ENCODE measurements around the gene ZNF732.
A peak's percentile ranks its signal among the peaks of the same experiment; 100 is the strongest.
"Not testable (repeated sequence)": the region's sequence is repeated elsewhere in the genome, so short reads cannot be mapped to it uniquely, and the experiment has no call there.

ZNF732 gene

DNA sequence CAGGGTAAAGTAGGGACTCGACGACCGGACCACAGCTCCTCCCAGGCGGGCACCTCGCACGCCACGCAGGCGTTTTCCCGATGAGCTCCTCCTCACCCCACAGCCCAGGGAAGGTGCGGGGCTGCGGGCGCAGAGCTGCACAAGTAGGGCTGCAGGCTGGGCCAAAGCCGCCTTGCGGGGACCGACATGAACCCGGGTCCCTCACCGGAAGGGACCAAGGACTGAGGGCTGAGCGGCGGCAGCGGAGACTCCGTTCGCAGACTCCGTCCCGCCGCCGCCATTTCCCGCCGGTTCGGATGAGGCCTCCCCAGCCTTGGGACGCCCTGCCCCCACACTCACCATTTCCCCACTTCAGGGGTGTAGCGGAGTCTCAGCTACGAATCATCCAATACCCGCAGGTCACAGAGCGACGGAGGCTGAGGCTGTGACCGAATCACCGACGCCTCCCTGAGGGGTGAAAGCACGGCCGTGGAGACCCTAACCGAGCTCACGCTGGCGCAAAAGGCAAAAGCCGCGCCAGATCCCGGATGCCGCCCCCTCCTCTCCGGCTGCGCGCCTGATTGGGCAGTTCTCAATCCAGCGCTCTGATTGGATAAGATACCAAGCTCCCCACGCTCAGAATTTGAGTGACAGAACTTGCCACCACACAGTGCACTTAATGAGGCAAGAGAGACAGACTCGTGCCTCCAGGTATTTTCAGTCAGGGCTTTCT, at the start of gene ZNF732:
ZNF732 (minus strand) TSS at position 506 of the 712 bp plus-strand sequence; CDS start at position 342, 164 bp downstream.
- peak; percentile 84 for DNase-seq

DNA sequence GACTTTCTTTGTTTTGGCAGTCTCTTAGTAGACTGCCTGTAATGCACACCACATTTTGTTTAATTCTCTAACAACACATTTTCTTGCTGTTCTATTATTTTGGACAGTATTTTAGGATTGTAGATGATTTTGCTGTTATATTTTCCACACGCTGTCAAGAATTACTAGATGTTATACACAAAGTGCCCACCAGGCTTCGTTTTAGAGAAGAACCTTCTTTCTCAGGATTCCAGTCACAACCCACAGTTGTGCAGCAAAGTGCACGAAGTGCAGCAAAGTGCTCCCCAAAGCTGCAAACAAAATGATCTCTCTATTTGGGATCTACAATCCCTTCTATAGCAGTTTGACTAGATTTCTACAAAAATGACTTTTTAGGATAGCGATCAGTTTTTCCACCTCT, 34.7 kb upstream of the ZNF732 start:
- DNase-seq = no peak

DNA sequence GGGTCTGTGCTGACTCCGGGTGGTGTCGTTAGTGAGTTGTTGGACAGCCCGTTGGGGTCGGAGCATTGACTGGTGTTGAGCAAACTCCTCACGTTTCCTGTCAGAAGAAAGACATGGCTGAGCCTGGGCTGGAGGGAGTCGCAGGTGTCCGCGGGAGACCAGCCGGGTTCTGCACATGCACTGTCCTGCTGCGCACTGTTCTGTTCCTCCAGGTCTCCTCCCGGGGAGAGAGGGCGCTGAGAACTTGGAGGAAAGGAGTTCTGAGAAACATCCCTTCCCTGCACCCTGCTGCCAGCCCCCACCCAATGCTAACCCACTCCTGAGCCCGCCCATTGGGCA, 33.5 kb upstream of the ZNF732 start:
- DNase-seq = no peak

DNA sequence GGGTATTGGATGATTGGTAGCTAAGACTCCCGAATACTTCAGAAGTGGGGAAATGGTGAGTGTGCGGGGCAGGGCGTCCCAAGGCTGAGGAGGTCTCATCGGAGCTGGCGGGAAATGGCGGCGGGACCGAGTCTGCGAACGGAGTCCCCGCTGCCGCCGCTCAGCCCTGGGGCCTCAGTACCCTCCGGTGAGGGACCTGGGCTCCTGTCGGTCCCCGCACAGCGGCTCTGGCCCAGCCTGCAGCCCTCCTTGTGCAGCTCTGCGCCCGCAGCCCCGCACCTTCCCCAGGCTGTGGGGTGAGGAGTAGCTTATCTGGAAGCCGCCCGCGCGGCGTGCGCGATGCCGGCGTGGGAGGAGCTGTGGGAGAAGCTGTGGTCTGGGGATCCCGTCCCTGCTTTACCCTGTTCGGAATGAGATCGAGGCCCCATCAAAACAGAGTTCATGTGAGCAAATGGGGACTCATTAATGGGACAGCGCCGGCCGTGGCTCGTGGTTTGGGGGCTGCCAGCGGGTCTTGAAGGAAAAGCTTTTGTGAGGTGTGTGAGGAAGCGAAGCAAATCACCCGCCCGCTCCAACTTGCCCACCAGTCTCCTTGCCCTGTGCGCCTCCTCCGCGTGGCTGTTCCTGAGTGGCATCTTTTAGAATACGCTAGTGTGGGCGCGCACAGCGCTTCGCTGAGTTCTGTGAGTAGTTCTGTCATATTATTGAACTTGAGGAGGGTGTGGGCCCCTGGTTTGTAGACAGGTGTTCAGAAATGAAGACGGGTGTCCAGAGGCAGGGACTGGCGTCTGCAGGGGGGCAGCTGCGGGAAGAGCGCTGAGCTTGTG, 32.9 kb upstream of the ZNF732 start:
- no peak for DNase-seq

DNA sequence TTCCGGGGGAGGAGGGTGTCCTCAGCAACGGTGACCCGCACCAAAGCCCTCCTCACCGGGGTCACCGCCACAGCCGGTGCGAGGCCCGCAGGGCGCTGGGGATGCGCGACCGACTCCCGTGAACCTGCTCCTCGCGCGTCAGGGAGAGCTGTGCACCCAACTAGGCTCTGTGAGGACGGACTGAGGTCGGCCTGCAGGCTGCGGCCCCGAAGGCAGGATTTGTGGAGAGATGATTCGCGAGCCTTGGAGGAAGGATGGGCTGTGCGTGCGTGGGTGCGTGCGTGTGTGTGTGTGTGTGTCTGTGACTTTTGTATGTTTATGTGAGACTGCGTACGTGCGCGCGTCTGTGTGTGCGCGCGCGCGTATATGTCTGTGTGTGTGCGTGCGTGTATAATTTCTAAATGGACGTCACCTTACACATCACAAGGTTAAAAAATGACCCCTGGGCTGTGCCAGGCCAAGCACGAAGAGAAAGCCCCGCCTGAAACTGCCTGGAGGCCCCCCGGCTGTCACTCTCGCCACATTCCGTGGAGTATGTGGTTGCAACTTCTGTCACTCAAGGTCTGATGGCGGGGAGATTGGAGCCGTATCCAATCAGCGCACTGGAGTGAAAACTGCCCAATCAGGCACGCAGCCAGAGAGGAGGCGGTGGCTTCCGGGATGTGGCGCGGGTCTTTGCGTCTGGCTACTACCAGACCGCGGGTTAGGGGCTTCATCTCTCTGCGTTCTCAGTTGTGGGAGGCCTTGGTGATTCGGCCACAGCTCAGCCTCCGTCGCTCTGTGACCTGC, 32.1 kb upstream of the ZNF732 start, which contains the start of gene ZNF141:
ZNF141 (plus strand) TSS at position 672 of the 789 bp plus-strand sequence. CDS start 170 bp downstream, outside the sequence.
- peak; percentile 88 for DNase-seq

DNA sequence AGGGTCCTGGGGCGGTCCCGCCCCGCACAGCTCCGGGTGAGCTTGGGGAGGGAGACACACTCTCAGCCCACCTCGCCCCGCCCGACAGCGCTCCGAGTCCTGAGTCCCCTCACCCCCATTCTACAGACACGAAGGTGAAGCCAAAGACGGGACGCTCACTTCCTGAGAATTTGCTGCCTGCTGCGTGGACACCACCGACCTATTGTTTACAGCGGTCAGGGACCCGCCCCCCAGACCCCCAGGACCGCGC, 31.5 kb upstream of the ZNF732 start:
- DNase-seq = no peak

DNA sequence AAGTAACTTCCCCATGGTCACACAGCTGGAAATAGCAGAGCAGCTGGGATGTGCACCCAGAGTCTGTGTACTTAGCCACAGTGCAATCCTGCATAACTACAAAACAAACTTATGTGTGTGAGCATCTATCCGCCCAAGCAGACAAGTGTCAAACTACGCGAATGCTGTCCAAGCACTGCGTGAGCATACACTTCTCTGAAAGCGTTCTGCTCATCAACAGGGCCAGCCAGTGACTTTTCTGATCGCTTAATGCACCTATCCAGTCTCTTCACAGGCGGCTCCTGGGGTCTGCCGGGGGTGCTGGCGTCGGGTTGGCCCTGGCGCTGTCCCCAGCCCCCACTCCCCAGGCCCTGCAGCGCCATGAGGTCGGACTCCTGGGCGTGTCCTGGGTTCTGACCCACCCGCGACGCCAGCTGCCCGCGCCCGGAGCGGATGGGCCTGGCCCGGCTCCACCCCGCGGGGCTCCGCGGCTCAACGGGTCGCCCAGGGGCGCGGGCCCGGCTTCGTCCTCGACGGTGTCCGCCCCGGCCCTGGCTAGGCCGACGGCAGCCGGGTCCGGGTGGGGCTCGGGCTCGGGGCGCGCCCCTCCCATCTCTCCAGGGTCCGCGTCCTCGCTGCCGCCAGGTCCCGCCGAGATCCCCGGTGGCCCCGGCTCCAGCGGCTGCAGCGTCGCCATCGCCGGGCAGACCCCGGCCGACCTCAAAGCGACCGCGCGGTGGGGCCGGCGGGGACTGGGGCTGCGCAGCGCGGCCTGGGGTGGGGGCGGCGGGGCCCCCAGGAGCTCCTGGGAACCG, 31.0 kb upstream of the ZNF732 start:
- no peak for DNase-seq

DNA sequence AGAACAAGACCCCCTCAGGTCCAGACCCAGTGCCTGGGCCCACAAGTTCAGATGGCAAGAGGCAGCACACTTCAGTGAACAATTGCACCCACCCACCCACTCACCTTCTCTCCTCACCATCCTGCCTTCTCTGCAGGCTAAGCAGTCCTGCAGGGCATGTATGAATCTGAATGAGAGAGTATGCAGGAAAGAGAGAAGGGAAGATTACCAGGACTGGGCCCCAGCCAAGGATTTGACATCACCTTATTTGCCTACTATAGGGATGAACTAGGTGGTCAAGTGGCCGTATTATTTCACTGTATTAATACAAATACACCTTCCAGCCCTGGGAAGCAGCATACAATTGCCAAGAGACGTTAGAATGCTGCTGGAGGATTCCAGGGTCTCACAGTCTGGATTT, 30.2 kb upstream of the ZNF732 start:
- DNase-seq = no peak

DNA sequence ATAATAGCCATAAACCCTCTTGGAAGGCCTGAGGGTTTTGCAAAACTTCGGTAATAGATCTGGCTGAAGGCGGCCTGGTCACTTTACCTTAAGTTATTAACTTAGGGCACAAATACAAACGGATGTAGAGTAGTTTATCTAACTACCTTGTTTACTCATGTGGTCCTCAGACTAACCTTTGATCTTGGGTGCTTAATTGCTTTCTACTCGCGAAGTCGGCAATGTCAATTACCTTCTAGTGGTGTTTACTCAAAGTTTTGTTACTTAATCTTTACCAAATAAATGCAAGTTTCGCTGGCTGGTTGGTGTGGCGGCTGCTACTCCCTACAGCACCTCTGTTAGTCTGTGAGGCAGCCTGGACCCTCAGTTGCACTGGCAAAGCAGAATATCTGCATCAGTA, 23.5 kb upstream of the ZNF732 start:
- DNase-seq = no peak

DNA sequence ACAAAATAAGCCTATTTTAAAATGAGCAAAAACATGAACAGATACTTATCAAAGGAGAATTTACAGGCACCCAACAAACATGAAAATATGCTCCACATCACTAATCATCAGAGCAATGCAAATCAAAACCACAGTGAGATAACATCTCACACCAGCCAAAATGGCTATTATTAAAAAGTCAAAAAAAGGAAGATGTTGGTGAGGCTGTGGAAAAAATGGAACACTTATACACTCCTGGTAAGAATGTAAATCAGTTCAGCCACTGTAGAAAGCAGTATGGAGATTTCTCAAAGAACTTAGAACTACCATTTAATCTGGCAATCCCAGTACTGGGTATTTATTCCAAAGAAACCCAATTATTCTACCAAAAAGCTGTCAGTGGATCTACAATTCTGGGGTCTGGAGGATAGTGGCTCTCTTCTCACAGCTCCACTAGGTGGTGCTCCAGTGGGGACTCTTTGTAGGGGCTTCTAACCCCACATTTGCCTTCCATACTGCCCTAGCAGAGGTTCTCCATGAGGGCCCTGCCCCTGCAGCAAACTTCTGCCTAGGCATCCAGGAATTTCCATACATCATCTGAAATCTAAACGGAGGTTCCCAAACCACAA, 9.1 kb upstream of the ZNF732 start:
- no peak for DNase-seq

DNA sequence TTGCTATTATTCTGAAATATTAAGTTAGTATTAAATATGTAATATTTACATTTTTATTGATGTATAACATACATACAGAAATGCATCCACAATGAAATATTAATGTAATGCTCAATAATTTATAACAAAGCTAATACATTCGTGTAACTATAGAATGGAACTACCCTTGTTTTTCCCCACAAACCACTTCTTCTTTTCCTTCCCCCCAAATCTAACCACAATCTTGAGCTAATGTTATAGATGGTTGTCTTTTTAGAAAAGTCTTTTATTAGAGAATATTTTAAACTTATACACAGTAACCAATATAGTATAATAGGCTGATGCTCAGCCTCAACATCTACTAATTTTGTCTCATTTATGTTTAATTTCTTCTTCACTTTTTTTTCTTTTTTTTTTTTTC, 4.5 kb upstream of the ZNF732 start:
- DNase-seq = no peak

DNA sequence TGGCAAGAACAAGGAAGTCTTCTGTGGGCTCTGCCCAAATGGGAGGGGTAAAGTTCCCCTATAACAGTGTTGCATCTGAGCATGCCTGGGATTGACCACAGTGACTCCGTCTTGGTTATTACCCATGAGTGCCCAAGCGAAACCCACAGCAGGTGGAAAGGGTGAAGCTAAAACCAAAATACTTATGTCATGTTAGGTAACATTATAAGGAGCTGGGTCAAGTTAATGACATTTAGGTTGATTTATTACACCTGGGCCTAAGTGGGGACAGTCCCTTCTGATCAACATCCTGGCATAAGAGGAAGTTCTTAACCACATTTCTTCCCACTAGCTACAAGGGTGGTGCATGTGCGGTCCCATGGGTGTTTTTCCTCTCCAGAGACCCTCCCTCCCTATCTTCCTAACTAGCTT, 1.3 kb upstream of the ZNF732 start:
- peak; percentile 2 for DNase-seq

DNA sequence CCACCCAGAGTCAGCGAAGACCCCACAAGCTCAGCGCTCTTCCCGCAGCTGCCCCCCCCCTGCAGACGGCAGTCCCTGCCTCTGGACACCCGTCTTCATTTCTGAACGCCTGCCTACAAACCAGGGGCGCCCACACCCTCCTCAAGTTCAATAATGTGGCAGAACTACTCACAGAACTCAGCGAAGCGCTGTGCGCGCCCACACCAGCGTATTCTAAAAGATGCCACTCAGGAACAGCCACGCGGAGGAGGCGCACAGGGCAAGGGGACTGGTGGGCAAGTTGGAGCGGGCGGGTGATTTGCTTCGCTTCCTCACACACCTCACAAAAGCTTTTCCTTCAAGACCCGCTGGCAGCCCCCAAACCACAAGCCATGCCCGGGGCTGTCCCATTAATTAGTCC, 758 bp downstream of the ZNF732 start:
- not testable (repeated sequence) for DNase-seq

DNA sequence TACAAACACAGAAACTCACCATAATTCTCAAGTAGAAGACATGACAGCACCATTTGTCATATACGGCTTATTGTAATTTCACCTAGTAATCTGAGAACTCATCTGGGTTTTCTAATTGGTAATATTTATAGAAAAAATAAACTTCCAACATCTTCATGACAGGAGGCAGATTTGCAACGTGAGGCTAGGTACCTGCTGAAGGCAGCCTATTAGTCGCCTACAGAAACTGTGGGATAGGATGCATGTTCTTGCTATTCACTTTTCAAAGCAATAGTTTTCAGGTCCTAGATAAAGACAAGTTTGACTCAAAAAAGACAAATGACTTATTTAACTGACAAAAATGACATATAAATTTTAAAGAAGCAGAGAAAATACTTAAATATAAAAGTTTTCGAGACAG, 2.9 kb downstream of the ZNF732 start:
- DNase-seq = no peak

DNA sequence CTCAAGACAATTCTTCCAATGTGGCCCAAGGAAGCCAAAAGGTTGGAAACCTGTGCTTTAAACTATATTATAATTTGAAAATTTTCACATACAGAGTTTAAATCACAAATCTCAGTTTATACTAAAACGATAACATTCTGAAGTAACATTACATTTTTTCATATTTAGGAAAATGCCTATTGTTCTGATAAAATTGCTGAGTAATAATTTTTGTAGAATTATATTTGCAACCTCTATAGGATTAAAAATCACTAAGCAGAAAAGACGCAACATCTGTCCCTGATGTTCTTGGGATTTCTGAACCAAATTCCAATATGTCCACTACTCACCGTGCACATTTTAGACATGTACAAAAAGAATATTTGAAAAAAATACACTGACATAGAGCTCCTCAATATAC, 10.5 kb downstream of the ZNF732 start:
- DNase-seq = no peak

DNA sequence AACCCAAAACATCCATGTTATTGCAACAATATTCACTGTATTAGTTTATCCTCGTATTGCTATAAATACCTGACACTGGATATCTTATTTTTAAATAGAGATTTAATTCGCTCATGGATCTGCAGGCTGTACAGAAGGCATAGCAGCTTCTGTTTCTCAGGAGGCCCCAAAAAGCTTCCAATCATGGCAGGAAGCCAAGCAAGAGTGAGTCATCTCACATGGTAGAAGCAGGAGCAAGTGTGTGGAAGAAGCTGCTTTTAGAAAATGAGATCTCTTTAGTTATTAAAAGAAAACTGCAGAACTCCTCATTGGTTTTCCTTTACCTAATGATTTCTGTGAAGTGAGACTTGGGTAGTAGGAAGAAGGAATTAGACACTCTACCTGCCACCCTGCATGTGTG, 16.4 kb downstream of the ZNF732 start:
- DNase-seq = no peak

DNA sequence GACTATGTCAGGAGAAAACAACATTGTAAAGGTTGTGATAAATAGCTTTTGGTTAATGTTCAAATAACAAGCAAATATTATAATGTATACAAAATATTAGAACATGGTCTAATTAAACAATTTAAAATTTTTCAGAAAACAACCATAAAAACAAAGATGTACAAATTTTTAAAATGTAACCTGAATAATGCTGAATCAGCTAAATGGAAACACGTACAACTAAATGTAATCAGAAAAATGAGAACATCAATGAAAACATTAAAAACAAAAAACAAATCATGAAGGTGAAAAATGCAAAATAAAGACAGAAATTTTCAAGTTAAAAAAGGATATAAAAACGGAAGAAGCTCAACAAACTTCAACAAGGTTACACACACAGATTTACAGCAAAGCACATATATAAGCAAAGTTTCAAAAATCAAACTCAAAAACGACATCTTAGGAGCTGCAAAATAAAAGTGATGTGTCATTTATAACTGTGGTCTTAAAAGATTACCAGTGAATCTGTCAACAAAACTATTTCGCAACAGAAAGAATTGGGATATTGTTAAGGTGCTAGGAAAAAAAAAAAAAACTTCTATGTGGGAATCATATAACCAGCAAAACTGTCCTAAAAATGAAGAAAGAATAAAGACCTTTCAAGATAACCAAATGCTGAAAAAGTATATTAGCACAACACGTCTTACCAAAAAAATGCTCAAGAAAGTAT, 31.8 kb downstream of the ZNF732 start:
- no peak for DNase-seq

DNA sequence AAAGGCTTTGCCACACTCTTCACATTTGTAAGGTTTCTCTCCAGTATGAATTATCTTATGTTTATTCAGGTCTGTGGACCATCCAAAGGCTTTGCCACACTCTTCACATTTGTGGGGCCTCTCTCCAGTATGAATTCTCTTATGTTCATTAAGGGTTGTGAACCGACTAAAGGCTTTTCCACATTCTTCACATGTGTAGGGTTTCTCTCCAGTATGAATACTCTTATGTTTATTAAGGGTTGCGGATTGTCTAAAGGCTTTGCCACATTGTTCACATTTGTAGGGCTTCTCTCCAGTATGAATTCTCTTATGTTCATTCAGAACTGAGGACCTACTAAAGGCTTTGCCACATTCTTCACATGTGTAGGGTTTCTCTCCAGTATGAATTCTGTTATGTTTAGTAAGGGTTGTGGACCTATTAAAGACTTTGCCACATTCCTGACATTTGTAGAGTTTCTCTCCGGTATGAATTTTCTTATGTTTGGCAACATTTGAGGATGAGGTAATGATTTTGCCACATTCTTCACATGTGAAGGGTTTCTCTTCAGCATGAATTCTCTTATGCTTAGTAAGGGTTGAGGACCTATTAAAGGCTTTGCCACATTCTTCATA, 33.7 kb downstream of the ZNF732 start:
- DNase-seq = no peak

DNA sequence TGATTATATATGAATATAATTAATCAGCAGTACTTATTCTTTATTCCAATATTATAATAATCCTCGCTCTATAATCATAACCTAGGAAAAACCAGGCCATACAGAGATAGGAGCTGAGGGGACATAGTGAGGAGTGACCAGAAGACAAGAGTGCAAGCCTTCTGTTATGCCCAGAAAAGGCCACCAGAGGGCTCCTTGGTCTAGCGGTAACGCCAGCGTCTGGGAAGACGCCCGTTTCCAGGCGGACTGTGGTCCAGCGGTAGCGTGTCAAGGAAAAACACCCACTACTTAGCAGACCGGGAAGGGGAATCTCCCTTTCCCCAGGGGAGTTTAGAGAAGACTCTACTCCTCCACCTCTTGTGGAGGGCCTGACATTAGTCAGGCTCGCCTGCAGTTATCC, 46.0 kb downstream of the ZNF732 start:
- DNase-seq = not testable (repeated sequence)

DNA sequence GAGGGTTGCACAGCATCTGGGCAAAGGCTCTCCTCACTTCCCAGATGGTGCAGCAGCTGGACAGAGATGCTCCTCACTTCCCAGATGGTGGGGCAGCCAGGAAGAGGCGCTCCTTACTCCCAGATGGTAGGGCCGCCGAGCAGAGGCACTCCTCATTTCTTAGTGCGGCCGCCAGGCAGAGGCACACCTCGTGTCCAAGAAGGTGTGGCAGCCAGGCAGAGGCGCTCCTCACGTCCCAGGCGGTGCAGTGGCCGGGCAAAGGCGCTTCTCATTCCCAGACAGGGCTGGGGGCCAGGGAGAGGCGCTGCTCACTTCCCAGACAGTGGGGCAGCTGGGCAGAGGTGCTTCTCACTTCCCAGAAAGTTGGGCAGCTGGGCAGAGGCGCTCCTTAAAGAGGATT, 48.8 kb downstream of the ZNF732 start:
- no peak for DNase-seq

DNA sequence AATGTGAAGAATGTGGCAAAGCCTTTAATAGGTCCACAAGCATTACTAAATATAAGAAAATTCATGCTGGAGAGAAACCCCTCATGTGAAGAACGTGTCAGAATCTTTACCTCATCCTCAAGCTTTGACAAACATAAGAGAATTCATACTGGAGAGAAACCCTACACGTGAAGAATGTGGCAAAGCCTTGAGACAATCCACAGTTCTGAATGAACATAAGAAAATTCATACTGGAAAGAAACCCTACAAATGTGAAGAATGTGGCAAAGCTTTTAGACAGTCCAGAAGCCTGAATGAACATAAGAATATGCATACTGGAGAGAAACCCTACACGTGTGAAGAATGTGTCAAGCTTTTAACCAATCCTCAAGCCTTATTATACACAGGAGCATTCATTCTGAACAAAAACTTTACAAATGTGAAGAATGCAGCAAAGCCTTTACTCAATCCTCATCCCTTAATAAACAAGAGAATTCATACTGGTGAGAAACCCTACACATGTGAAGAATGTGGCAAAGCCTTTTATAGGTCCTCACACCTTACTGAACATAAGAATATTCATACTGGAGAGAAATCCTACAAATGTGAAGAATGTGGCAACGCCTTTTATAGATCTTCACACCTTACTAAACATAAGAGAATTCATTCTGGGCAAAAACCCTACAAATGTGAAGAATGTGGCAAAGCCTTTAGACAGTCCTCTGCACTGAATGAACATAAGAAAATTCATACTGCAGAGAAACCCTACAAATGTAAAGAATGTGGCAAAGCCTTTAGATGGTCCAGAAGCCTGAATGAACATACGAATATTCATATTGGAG, 51.1 kb downstream of the ZNF732 start:
- no peak for DNase-seq

Measured in DMS79 (cell line).